Erythroblast (primary cell): ENCODE measurements around the gene SUMF2.
"Not testable (repeated sequence)": the region's sequence is repeated elsewhere in the genome, so short reads cannot be mapped to it uniquely, and the experiment has no call there.

ENCODE experiments used
- GATA1 ChIP-seq: IDR thresholded peaks from 2 replicates; pipeline ENCODE4 v1.6.1; 2011; ENCODE audit warnings: low read depth, mild to moderate bottlenecking, control low read depth, low read length, moderate library complexity
- POLR2A ChIP-seq: IDR thresholded peaks from 2 replicates; pipeline ENCODE4 v1.6.1; 2011; ENCODE audit warnings: mild to moderate bottlenecking, low read length

DNA sequence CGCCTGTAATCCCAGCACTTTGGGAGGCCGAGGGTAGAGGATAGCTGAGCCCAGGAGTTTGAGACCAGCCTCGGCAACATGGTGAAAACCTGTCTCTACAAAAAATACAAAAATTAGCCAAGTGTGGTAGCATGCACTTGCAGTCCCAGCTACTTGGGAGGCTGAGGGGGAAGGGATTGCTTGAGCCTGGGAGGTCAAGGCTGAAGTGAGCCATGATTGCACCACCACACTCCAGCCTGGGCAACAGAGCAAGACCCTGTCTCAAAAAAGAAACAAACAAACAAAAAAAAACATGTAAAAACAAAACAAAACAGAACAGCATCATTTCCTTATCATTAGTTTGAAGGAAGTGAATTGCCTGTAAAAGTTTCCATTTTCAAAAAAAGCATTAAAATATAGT, 48.2 kb downstream of the SUMF2 start:
- not testable (repeated sequence) for TF ChIP-seq POLR2A, GATA1
